ENCODE results near the gene INSM2. TPM values are rescaled to one million over a fixed set of nuclear protein-coding genes. Genes with fewer than 3 reads are reported as not detected.

INSM2 gene
- total RNA-seq, 1 donor from 2014 or later: 0.12 TPM

DNA sequence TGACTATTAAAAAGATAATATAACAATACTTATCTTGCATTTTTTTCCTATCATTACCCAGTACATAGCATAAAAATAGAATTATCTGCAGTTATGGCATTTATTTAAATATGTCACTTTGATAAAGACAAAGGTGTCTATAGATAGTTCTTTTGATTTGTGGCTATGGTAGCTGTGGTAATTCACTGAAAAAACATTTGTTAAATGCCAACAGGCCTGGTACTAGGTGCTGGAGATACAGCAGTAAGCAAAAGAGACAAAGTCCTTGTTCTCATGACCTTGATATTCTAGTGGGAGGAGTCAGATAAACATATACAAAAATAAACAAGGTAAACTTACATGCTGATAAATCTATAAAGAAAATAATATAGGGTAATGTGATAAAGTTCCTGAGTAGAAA is 44.7 kb downstream of the INSM2 start:
- TF ChIP-seq, protein P1, sequence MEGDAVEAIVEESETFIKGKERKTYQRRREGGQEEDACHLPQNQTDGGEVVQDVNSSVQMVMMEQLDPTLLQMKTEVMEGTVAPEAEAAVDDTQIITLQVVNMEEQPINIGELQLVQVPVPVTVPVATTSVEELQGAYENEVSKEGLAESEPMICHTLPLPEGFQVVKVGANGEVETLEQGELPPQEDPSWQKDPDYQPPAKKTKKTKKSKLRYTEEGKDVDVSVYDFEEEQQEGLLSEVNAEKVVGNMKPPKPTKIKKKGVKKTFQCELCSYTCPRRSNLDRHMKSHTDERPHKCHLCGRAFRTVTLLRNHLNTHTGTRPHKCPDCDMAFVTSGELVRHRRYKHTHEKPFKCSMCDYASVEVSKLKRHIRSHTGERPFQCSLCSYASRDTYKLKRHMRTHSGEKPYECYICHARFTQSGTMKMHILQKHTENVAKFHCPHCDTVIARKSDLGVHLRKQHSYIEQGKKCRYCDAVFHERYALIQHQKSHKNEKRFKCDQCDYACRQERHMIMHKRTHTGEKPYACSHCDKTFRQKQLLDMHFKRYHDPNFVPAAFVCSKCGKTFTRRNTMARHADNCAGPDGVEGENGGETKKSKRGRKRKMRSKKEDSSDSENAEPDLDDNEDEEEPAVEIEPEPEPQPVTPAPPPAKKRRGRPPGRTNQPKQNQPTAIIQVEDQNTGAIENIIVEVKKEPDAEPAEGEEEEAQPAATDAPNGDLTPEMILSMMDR (conservative IDR thresholded peaks at IDR 0.05): no peak
- H3K36me3 Mint-ChIP-seq: no peaks in the 10 kb centered on the region
- DNase-seq (ENCODE audit: extremely low spot score, unreplicated experiment): no peak
- no peaks in the 10 kb centered on the region for H3K9me3 Mint-ChIP-seq
- H3K27ac Mint-ChIP-seq: no peak overlapping the region
- no peaks in the 10 kb centered on the region for H3K4me1 Mint-ChIP-seq (ENCODE audit: unreplicated experiment)
- no peak overlapping the region for H3K4me3 Mint-ChIP-seq
- no peaks in the 10 kb centered on the region for H3K27me3 Mint-ChIP-seq

Other genes with a start within 250 kb of the INSM2 start
- gene PSMA6, start 241.8 kb upstream of the INSM2 start, total RNA-seq (ENCODE audit: low replicate concordance): 171 and 172 TPM in 2 replicates
- 63.4 and 132 TPM in 2 replicates for gene NFKBIA, start 129.4 kb upstream of the INSM2 start, total RNA-seq (ENCODE audit: low replicate concordance)